ENCODE data around the gene SLC35B4. TPM values are rescaled to one million over a fixed set of nuclear protein-coding genes. Genes with fewer than 3 reads are reported as not detected.

The SLC35B4 gene
- 4.3 TPM for total RNA-seq
- long read RNA-seq, full-length matches to known transcripts = 4 of 6 reads
- long read RNA-seq, partial matches to known transcripts = 0 of 6 reads
- long read RNA-seq, other reads (novel, unspliced or antisense) = 2 of 6 reads

DNA sequence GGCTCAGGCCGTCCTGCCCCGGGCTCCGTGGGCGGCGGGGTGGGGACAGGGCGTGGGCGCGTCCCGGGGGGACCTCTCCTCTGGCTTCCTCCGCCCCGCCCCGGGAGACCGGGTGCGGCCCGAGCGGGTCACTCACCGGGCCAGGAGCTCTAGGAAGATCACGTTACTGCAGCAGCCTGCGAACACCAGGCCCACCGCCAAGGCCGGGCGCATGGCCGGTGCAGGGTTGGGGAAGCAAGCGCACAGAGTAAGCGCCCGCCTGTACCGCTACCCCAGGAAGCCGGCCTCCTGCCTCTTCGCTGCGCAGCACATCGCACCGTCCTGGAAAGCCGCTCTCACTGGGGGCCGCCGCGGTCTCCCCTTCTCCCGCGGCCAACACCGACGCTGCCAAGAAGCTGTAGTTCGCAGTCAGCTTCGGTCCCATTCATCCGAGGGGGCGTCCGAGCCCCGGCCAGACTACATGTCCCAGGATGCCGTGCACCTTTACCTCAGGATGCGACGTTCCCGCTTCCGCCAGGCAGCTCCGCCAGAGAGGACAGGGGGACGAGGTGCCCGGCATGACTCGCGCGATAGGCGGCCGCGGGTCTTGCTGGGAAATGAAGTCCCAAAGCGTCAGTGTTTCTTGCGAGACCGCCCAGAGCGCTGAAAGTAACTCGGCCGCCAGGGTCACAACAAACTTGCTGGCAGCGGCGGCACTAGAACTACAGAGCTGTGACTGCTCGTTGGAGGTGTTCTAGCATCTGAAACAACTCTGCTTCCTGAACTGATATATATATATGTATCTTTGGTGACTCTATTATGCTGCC is at the start of gene SLC35B4:
TSS of gene SLC35B4 (minus strand) at position 392 of the 806 bp plus-strand sequence. CDS start at position 213, 179 bp downstream.
- ATAC-seq (peak; percentile 100), DNase-seq (peak; percentile 97)
- intact Hi-C loops (cut with micrococcal nuclease) = no loop called here

GRCh38 chr7:134366481-134366880 is 49.8 kb upstream of the SLC35B4 start:
- no peak for ATAC-seq
- intact Hi-C loops (cut with micrococcal nuclease) = no loop called here
- DNase-seq = no peak

- no peak for ATAC-seq
- DNase-seq = no peak
- intact Hi-C loops (cut with micrococcal nuclease) = no loop called here
Observed at GRCh38 chr7:134365341-134366054, 48.8 kb upstream of the SLC35B4 start.

- intact Hi-C loops (cut with micrococcal nuclease) = no loop called here
- DNase-seq (no peak), ATAC-seq (no peak)
Observed at GRCh38 chr7:134364619-134365037, 47.9 kb upstream of the SLC35B4 start.

GRCh38 chr7:134362587-134363483 is 46.1 kb upstream of the SLC35B4 start:
- no peak for DNase-seq
- intact Hi-C loops (cut with micrococcal nuclease) = no loop called here
- no peak for ATAC-seq

- intact Hi-C loops (cut with micrococcal nuclease) = no loop called here
Observed at GRCh38 chr7:134359787-134360432, 43.2 kb upstream of the SLC35B4 start.

DNA sequence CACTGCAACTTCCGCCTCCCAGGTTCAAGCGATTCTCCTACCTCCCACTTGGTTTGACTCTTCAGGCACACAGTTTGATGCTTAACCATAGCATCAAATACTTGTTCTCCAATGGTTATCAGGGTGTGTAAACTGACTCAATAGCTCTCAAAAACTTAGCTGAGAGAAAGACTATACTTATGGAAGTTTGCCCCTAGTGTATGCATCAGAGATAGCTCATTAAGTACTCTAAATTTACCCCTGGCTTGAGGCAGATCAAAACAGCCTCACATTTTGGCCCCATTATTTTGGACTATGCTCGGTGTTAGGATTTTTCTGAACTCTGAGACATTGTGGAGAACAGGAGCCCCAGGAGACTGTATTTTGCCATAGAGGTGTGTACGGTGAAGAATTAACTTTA is 40.8 kb upstream of the SLC35B4 start:
- ATAC-seq (no peak), DNase-seq (no peak)
- intact Hi-C loops (cut with micrococcal nuclease) = no loop called here

More at GRCh38 chr7:134359787-134360432, 43.2 kb upstream of the SLC35B4 start:
- DNase-seq = no peak
- no peak for ATAC-seq

GRCh38 chr7:134356421-134356936 is 39.7 kb upstream of the SLC35B4 start:
- intact Hi-C loops (cut with micrococcal nuclease) = no loop called here
- DNase-seq = no peak

GRCh38 chr7:134355927-134356326 is 39.2 kb upstream of the SLC35B4 start:
- ATAC-seq = peak; percentile 92
- intact Hi-C loops (cut with micrococcal nuclease) = no loop called here

More at GRCh38 chr7:134356421-134356936, 39.7 kb upstream of the SLC35B4 start:
- ATAC-seq = no peak

DNA sequence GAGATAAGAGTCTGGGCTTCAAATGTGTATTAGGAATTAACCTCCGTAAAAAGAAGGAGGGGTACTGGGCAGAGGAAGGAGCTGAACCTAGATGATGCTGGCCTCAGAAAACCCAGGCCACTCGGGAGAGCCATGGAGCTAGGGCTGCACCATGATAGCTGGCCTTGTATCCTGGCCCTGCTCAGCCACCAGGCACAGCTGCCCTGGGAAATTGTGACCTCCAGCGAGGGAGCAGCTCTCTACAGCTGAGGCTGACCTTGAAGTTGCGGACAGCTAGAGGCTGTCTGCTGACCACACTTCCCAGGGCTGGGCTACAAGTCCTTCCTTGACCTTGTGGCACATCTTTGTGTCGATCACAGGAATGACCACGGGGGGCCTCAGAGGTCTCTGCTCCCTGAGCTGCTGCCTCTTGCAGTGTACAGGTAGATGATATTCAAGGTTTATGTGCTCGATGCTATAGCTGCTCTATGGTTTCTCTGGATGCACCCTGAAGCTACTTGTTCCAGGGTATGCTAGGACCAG is 38.3 kb upstream of the SLC35B4 start:
- intact Hi-C loops (cut with micrococcal nuclease) = no loop called here
- ATAC-seq = peak; percentile 28
- DNase-seq = no peak

More at GRCh38 chr7:134355927-134356326, 39.2 kb upstream of the SLC35B4 start:
- DNase-seq = peak; percentile 41

DNA sequence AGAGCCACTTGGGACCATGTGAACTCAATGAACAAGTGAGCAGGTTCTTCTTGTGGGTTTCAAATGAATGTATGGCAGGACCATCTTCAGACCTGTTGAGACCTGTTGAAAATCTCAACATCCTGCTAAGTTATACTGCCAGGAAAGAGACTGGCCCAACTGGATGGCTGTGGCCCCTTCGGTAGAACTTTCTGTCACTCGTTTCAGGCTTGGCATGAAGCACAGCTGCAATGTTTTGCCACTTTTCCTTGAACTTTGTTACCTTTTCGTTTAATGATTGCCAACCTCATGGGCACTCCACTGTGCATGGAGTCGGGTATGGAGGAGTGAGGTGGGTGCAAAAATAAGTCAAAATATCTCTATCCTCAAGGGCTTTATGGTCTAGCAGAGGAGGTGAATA is 36.7 kb upstream of the SLC35B4 start:
- ATAC-seq (no peak), DNase-seq (no peak)
- intact Hi-C loops (cut with micrococcal nuclease) = no loop called here

- DNase-seq = no peak
- intact Hi-C loops (cut with micrococcal nuclease) = no loop called here
- no peak for ATAC-seq
Observed at GRCh38 chr7:134351424-134351823, 34.7 kb upstream of the SLC35B4 start.

DNA sequence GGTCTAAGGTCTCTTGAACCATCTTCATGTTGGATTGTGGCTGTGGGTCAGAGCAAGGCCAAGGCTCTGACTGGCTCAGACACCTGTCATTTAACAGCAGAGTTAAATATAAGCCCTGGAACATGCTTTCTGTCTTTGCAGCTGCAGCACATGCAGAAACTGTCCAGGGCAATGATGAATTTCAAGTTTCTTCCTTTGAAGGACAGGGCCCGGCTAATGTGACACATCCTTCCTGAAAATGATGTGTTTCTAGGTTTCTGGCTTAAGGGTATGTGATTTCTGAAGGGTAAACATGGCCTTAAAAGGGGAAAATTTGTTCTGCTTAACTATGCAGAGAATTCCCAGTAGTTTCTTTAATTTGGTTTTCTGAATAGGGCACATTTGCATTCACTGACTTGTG is 34.0 kb upstream of the SLC35B4 start:
- intact Hi-C loops (cut with micrococcal nuclease) = no loop called here
- DNase-seq (no peak), ATAC-seq (no peak)

DNA sequence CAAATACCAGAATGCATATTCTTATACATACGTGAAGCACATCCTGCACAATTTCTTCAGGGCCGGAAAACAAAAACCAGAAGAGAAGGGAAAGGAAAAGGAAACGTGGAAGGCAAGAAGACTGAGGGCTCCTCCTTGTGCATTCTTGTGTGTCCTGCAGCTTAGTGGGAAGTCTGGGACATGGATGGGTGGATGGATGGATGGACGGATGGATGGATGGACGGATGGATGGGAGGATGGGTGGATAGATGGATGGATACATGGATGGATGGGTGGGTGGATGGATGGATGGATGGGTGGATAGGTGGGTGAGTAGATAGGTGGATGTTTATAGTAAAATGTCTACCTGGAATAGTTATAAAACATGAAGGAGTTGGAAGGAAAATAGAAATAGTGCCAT is 30.8 kb upstream of the SLC35B4 start:
- intact Hi-C loops (cut with micrococcal nuclease) = no loop called here
- ATAC-seq (no peak), DNase-seq (no peak)

DNA sequence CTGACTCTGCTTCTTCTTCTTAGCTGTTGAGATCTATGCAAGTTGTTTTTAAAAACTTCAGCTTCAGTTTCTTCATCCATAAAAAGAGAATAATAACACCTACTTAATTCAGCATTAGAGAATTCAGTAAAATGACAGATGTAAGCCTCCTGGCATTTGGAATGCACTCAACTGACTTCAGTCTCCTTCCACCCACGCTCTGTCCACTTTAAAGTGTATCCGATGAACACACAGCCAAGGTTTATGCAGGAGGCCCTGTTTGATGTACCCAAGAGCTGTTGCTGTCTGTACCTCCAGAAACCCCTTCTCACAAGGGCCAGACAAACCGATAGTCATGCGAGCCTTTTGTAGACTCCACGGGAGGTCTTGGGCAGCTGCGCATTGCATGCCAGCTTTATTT is 27.1 kb upstream of the SLC35B4 start:
- intact Hi-C loops (cut with micrococcal nuclease) = no loop called here
- ATAC-seq (no peak), DNase-seq (no peak)

GRCh38 chr7:134343136-134343535 is 26.4 kb upstream of the SLC35B4 start:
- ATAC-seq = no peak
- DNase-seq = no peak
- intact Hi-C loops (cut with micrococcal nuclease) = no loop called here

GRCh38 chr7:134339475-134339874 is 22.7 kb upstream of the SLC35B4 start:
- intact Hi-C loops (cut with micrococcal nuclease) = no loop called here
- no peak for ATAC-seq
- no peak for DNase-seq

GRCh38 chr7:134337980-134338379 is 21.2 kb upstream of the SLC35B4 start:
- intact Hi-C loops (cut with micrococcal nuclease) = no loop called here
- no peak for ATAC-seq

More at GRCh38 chr7:134337980-134338379, 21.2 kb upstream of the SLC35B4 start:
- DNase-seq = no peak
